Mononuclear cell (primary cell): ENCODE data around the gene LTBP4. TPM values are rescaled to one million over a fixed set of nuclear protein-coding genes. Genes with fewer than 3 reads are reported as not detected.
"Not testable (repeated sequence)": the region's sequence is repeated elsewhere in the genome, so short reads cannot be mapped to it uniquely, and the experiment has no call there.

Experiments used
- H3K27me3 ChIP-seq: 2 replicates; pipeline ENCODE4 v1.6.0; 2011; ENCODE audit warnings: low read length, control low read depth; ENCODE audit not compliant: insufficient read depth
- H3K4me1 ChIP-seq: 2 replicates; pipeline ENCODE4 v1.5.1; 2011; ENCODE audit warnings: mild to moderate bottlenecking, low read length, control low read depth; ENCODE audit not compliant: insufficient read depth
- H3K4me3 ChIP-seq: 2 replicates; pipeline ENCODE4 v1.5.1; 2011; ENCODE audit warnings: mild to moderate bottlenecking, low read length, moderate library complexity
- H3K9me3 ChIP-seq: 2 replicates; pipeline ENCODE4 v1.5.1; 2011; ENCODE audit warnings: low read depth, mild to moderate bottlenecking, control low read depth, low read length
- total RNA-seq: library from RNA; depleted of rRNA; stranded (reverse); fragments of >200 nt; gene quantifications from one replicate; pipeline ENCODE4 v1.2.3, GENCODE V29; 2012

The LTBP4 gene
- total RNA-seq, 1 donor = 16.2 TPM

GRCh38 chr19:40622773-40623075 lies 21.6 kb downstream of the LTBP4 start:
- Histone ChIP-seq H3K27me3 (no peaks in the 10 kb centered on the region), H3K4me3 (no peak overlapping the region), H3K4me1 (no peaks in the 10 kb centered on the region), H3K9me3 (no peaks in the 10 kb centered on the region)

GRCh38 chr19:40623403-40624251 lies 22.5 kb downstream of the LTBP4 start:
- H3K9me3 ChIP-seq = no peaks in the 10 kb centered on the region
- H3K4me3 ChIP-seq = no peak overlapping the region
- no peaks in the 10 kb centered on the region for H3K4me1 ChIP-seq
- H3K27me3 ChIP-seq = no peaks in the 10 kb centered on the region

GRCh38 chr19:40624369-40625153 lies 23.4 kb downstream of the LTBP4 start:
- H3K4me1 ChIP-seq, H3K4me3 ChIP-seq, H3K9me3 ChIP-seq, H3K27me3 ChIP-seq: not testable (repeated sequence)

- no peaks in the 10 kb centered on the region for H3K27me3 ChIP-seq
- H3K4me1 ChIP-seq = no peaks in the 10 kb centered on the region
- H3K4me3 ChIP-seq = no peak overlapping the region
These were observed 24.4 kb downstream of the LTBP4 start for GRCh38 chr19:40625406-40626120.

GRCh38 chr19:40626918-40627317 lies 25.7 kb downstream of the LTBP4 start:
- Histone ChIP-seq H3K4me1 (no peaks in the 10 kb centered on the region), H3K27me3 (no peaks in the 10 kb centered on the region), H3K9me3 (no peaks in the 10 kb centered on the region), H3K4me3 (no peak overlapping the region)

More at GRCh38 chr19:40625406-40626120, 24.4 kb downstream of the LTBP4 start:
- no peaks in the 10 kb centered on the region for H3K9me3 ChIP-seq

GRCh38 chr19:40627486-40628279 lies 26.5 kb downstream of the LTBP4 start:
- no peaks in the 10 kb centered on the region for H3K9me3 ChIP-seq
- H3K27me3 ChIP-seq = no peaks in the 10 kb centered on the region
- no peak overlapping the region for H3K4me3 ChIP-seq
- no peaks in the 10 kb centered on the region for H3K4me1 ChIP-seq

- Histone ChIP-seq H3K4me1 (no peaks in the 10 kb centered on the region), H3K4me3 (no peak overlapping the region), H3K9me3 (no peaks in the 10 kb centered on the region), H3K27me3 (no peaks in the 10 kb centered on the region)
These were observed 28.2 kb downstream of the LTBP4 start for GRCh38 chr19:40629346-40629745.

- no peaks in the 10 kb centered on the region for H3K9me3 ChIP-seq
- no peaks in the 10 kb centered on the region for H3K4me1 ChIP-seq
- no peaks in the 10 kb centered on the region for H3K27me3 ChIP-seq
- H3K4me3 ChIP-seq = no peak overlapping the region
These were observed 29.5 kb downstream of the LTBP4 start for GRCh38 chr19:40630571-40631160.

GRCh38 chr19:40632311-40633036 lies 31.3 kb downstream of the LTBP4 start:
- Histone ChIP-seq H3K9me3 (no peaks in the 10 kb centered on the region), H3K27me3 (no peaks in the 10 kb centered on the region), H3K4me3 (no peak overlapping the region), H3K4me1 (no peaks in the 10 kb centered on the region)

GRCh38 chr19:40633207-40633606 lies 32.0 kb downstream of the LTBP4 start:
- H3K4me1 ChIP-seq = no peaks in the 10 kb centered on the region
- no peaks in the 10 kb centered on the region for H3K27me3 ChIP-seq
- no peak overlapping the region for H3K4me3 ChIP-seq

GRCh38 chr19:40638327-40638726 lies 37.2 kb downstream of the LTBP4 start:
- H3K4me3 ChIP-seq = no peak overlapping the region
- H3K9me3 ChIP-seq = no peaks in the 10 kb centered on the region
- no peaks in the 10 kb centered on the region for H3K27me3 ChIP-seq
- no peaks in the 10 kb centered on the region for H3K4me1 ChIP-seq

More at GRCh38 chr19:40633207-40633606, 32.0 kb downstream of the LTBP4 start:
- H3K9me3 ChIP-seq = no peaks in the 10 kb centered on the region

GRCh38 chr19:40639638-40639982 lies 38.4 kb downstream of the LTBP4 start:
- no peaks in the 10 kb centered on the region for H3K9me3 ChIP-seq

GRCh38 chr19:40640744-40641143 lies 39.6 kb downstream of the LTBP4 start:
- no peaks in the 10 kb centered on the region for H3K9me3 ChIP-seq
- H3K4me3 ChIP-seq = no peak overlapping the region
- no peaks in the 10 kb centered on the region for H3K4me1 ChIP-seq
- H3K27me3 ChIP-seq = no peaks in the 10 kb centered on the region

More at GRCh38 chr19:40639638-40639982, 38.4 kb downstream of the LTBP4 start:
- Histone ChIP-seq H3K4me1 (no peaks in the 10 kb centered on the region), H3K27me3 (no peaks in the 10 kb centered on the region), H3K4me3 (no peak overlapping the region)

- Histone ChIP-seq H3K27me3 (no peaks in the 10 kb centered on the region), H3K4me3 (no peak overlapping the region), H3K9me3 (no peaks in the 10 kb centered on the region), H3K4me1 (no peaks in the 10 kb centered on the region)
These were observed 40.1 kb downstream of the LTBP4 start for GRCh38 chr19:40641281-40641680.
